ENCODE results near the gene B3GAT3.
"Not testable (repeated sequence)": the region's sequence is repeated elsewhere in the genome, so short reads cannot be mapped to it uniquely, and the experiment has no call there.

The B3GAT3 gene

DNA sequence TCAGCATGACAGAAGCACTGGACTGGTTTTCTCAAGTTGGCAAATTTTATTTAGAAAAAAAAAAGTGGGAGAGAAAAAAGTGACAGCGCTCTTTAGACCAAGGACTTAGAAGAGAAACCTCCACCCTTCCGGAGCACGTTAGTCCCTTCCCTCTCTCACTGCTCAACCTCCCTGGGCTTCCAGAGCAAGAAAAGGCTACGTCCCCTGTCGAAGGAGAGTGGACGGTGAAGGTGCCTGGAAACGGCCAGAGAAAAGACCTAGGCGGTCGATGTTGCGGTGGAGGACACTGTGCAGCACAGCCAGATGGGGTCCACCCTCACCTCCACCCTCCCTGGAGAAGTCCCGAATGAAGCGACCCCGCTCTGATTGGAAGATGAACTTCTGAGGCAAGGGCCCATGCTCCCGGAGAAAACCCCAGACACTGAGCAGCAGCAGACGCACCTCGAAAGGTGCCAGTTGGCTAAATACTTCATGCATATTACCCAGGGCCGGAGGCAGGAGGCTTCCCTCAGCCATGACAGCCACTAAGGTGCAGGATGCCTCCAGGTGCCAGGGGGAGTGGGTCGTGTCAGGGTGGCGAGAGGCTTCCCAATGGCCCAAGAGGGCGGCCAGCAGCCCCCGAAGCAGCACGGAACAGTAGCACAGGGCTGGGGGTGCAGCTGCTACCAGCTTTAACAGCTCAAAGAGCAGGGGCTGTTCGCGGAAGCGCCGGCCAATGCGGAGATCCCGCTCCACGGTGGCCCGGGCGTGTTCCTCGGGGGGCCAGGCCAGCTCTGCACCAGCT, 25.2 kb upstream of the B3GAT3 start:
- DNase-seq: no peak
- in situ Hi-C loops (cut with MboI; ENCODE audit: low pct_unique_long_range_greater_than_20kb, low sequenced_read_pairs): no loop called here

- in situ Hi-C loops (cut with MboI; ENCODE audit: low pct_unique_long_range_greater_than_20kb, low sequenced_read_pairs): no loop called here
- peak; percentile 97 for DNase-seq
These were observed 24.4 kb upstream of the B3GAT3 start, which contains the start of gene GANAB for GRCh38 chr11:62645946-62646824. TSS of gene GANAB (minus strand) at chr11:62646613. CDS start at chr11:62646599, 14 bp downstream.

GRCh38 chr11:62645671-62645945, 23.8 kb upstream of the B3GAT3 start:
- in situ Hi-C loops (cut with MboI; ENCODE audit: low pct_unique_long_range_greater_than_20kb, low sequenced_read_pairs): no loop called here
- no peak for DNase-seq

DNA sequence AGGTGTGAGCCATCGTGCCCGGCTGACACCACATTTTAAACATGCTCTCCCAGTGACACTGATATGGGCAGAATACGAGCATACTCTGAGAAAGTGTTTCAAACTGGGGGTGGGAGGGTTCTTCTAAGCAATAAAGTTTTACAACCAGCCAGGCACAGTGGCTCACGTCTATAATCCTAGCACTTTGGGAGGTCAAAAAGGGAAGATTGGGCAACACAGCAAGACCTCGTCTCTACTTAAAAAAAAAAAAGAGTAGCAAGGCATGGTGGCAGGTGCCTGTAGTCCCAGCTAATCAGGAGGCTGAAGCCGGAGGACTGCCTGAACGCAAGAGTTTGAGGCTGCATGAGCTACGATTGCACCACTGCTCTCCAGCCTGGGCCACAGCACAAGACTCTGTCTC, 22.4 kb upstream of the B3GAT3 start:
- in situ Hi-C loops (cut with MboI; ENCODE audit: low pct_unique_long_range_greater_than_20kb, low sequenced_read_pairs): no loop called here
- DNase-seq: no peak

- in situ Hi-C loops (cut with MboI; ENCODE audit: low pct_unique_long_range_greater_than_20kb, low sequenced_read_pairs): no loop called here
- DNase-seq: no peak
These were observed 10.7 kb upstream of the B3GAT3 start for GRCh38 chr11:62632492-62632891.

GRCh38 chr11:62627713-62628112, 5.9 kb upstream of the B3GAT3 start:
- no peak for DNase-seq
- in situ Hi-C loops (cut with MboI; ENCODE audit: low pct_unique_long_range_greater_than_20kb, low sequenced_read_pairs): no loop called here

GRCh38 chr11:62622476-62623089, 797 bp upstream of the B3GAT3 start:
- in situ Hi-C loops (cut with MboI; ENCODE audit: low pct_unique_long_range_greater_than_20kb, low sequenced_read_pairs): no loop called here
- DNase-seq: no peak

DNA sequence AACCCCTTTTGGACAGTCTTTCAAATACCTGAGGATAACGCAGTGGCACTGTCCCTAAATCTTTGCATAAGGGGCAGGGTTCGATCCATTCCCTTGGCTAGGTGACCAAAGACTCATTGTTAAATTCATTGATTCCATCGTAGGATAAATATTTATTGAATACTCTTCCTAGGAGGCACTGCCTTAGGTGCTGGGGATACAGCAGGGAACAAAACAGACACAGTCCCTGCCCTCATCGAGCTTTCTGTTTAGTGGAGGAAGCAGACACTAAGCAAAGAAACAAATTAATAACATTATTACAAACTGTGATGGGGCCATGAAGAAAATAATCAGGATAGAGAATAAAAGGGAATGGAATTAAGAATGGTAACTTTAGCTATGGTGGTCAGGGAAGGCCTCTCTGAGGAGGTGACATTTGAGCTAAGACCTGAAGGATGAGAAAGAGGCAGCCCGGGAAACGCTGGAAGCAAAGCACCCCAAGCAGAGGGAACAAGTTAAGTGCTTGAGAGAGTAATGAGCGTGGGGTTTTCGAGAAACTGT, 689 bp downstream of the B3GAT3 start:
- in situ Hi-C loops (cut with MboI; ENCODE audit: low pct_unique_long_range_greater_than_20kb, low sequenced_read_pairs): no loop called here
- DNase-seq: no peak

- in situ Hi-C loops (cut with MboI; ENCODE audit: low pct_unique_long_range_greater_than_20kb, low sequenced_read_pairs); DNase-seq: not testable (repeated sequence)
These were observed 4.8 kb downstream of the B3GAT3 start for GRCh38 chr11:62616957-62617356.

DNA sequence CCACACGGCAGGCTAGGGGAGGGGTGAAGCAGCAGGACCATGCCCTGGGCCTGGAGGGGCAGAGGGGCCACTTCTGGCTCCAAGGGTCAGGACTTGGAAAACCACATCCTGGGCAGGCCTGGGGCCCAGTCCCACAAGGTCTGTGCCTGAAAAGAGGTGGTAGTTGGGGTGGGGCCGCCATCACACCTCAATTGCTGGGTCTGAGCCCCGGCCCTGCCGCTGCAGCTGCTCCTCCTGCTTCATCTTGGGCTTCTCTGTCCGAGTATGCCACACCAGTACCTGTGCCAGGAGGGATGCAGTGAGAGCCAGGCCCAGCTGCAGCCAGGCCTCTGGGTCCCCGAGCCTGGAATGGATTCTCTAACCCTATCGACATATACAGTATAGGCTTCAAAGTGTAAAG, 6.3 kb downstream of the B3GAT3 start:
- in situ Hi-C loops (cut with MboI; ENCODE audit: low pct_unique_long_range_greater_than_20kb, low sequenced_read_pairs): no loop called here
- no peak for DNase-seq

GRCh38 chr11:62614275-62614674, 7.5 kb downstream of the B3GAT3 start:
- in situ Hi-C loops (cut with MboI; ENCODE audit: low pct_unique_long_range_greater_than_20kb, low sequenced_read_pairs): no loop called here
- no peak for DNase-seq

DNA sequence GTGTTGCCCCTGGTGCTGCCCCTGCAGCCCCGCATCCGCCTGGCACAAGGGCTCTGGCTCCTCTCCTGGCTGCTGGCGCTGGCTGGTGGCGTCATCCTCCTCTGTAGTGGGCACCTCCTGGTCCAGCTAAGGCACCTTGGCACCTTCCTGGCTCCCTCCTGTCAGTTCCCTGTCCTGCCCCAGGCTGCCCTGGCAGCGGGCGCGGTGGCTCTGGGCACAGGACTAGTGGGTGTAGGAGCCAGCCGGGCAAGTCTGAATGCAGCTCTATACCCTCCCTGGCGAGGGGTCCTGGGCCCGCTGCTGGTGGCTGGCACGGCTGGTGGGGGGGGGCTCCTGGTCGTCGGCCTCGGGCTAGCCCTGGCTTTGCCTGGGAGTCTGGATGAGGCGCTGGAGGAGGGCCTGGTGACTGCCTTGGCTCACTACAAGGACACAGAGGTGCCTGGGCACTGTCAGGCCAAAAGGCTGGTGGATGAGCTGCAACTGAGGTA, 8.5 kb downstream of the B3GAT3 start:
- in situ Hi-C loops (cut with MboI; ENCODE audit: low pct_unique_long_range_greater_than_20kb, low sequenced_read_pairs): no loop called here
- no peak for DNase-seq

DNA sequence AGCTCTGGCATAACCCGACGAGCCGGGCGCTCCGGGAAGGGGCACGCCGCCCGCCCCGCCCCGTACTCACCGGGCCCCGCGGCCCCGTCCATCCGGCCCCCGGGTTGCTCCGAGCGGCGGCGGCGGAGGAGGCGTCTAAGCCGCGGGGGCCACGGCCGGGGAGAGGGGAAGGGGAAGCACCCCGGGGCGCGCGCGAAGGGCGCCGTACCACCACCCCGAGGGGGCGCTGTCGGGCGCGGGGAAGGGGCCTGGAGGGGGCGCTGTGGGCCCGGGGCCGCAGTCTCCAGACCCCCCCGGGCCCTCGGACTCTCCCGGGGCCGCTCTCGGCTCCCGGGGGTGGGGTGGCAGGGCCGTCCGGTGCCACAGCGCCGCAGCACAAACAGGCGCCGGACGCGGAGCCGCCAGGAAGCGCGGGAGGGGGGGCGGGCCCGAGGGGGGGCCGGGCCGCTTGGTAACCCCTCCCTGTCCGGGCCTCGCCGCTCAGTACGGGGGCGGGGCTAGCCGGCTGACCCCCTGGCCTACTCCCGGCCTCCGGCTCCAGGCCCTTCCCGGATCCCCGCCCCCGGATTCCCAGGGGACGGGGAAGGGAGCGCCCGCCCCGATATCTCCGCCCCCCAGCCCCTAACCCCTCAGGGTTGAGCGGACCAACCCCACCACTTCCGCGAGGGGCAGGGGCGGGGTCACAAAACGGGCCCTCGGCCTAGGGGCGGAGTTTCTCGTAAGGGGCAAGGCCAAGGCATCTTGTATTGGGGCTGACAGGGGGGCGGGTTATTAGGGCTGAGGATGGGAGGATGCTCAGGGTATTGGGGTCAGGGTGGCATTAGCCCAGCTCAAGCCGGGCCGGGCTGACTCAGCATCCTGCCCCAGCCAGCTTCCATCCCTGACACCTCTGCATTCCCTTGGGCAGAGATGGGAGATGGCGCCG, 9.2 kb downstream of the B3GAT3 start, which contains the start of the genes EML3 and ROM1:
Gene EML3, minus strand, starts transcription at position 410 of the 925 bp plus-strand sequence. Its CDS starts 318 bp downstream, at position 92.
Gene ROM1, plus strand, starts transcription at position 892 of the 925 bp plus-strand sequence. Its CDS starts 25 bp downstream, at position 917.
- DNase-seq: peak; percentile 72
- in situ Hi-C loops (cut with MboI; ENCODE audit: low pct_unique_long_range_greater_than_20kb, low sequenced_read_pairs): no loop called here

DNA sequence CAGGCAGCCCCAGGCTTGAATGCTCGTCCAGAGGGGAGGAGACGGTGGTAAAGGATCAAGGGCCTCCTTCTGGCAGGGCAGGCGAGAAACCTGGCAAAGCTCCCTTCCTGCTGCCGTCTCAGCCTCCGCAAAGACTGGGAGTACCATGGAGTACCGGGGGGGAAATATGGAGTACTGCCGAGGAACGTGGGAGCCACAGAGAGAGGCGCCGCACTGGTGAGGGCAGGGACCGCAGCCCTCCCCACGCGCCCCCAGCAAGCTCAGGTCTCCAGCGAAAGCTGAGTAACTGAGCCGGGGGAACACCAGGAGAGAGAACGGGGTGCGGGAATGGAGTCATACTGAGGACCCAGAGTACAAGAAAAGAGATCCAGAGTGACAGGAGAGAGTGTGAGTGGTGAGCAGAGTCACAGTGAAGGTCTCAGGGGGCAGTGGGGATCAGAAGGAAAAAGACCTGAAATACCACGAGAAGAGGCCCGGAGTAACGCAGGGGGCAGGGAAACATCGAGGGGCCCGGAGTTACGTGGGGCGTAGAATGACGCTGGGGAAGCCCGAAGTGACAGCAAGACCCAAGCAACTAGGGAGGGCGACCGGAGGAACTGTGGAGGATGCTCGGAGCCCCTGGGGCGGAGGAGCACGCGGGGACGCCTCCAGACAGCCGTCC, 10.0 kb downstream of the B3GAT3 start:
- in situ Hi-C loops (cut with MboI; ENCODE audit: low pct_unique_long_range_greater_than_20kb, low sequenced_read_pairs): no loop called here
- peak; percentile 58 for DNase-seq

GRCh38 chr11:62610814-62611704, 10.7 kb downstream of the B3GAT3 start:
- in situ Hi-C loops (cut with MboI; ENCODE audit: low pct_unique_long_range_greater_than_20kb, low sequenced_read_pairs): no loop called here
- DNase-seq: no peak

GRCh38 chr11:62610403-62610802, 11.4 kb downstream of the B3GAT3 start:
- DNase-seq: no peak
- in situ Hi-C loops (cut with MboI; ENCODE audit: low pct_unique_long_range_greater_than_20kb, low sequenced_read_pairs): no loop called here

DNA sequence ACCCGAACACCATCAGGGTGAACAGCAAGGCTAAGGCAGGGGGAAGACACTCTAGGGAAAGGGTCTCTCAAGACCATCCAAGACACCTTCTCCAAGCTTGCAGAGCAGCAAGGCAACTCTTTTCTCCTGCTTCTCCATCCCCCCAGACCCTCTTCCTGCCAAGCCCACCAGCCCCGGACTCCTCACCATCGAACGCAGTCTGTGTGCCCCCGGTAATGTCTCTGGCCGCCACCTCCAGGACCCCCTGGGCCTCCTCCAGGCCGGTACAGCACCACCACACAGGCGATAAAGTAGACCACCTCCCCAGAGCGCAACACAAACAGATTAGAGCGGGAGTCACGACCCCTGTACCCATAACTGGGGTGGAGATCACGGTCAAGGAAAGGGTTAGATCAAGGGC, 13.0 kb downstream of the B3GAT3 start:
- no peak for DNase-seq
- in situ Hi-C loops (cut with MboI; ENCODE audit: low pct_unique_long_range_greater_than_20kb, low sequenced_read_pairs): no loop called here

Measured in KBM-7 (cell line).